ENCODE measurements around the gene USH2A.
"Not testable (repeated sequence)": the region's sequence is repeated elsewhere in the genome, so short reads cannot be mapped to it uniquely, and the experiment has no call there.

USH2A gene

GRCh38 chr1:216346526-216346925 is 76.7 kb downstream of the USH2A start:
- Histone ChIP-seq H4K20me1 (ENCODE audit: insufficient read depth, low read length, poor library complexity, severe bottlenecking) (no peaks in the 10 kb centered on the region), H2AFZ (ENCODE audit: low read length) (no peak overlapping the region), H3K79me2 (ENCODE audit: insufficient read depth, low read length) (no peaks in the 10 kb centered on the region), H3K4me3 (ENCODE audit: low read length, poor library complexity, severe bottlenecking) (no peak overlapping the region), H3K9me2 (replicated peaks; ENCODE audit: low read depth, low read length) (no peaks in the 10 kb centered on the region), H3K4me1 (ENCODE audit: insufficient read depth, low read length, poor library complexity, severe bottlenecking) (no peaks in the 10 kb centered on the region), H3F3A (ENCODE audit: low read depth) (no peaks in the 10 kb centered on the region), H3K27me3 (ENCODE audit: insufficient read depth, low read length, poor library complexity, severe bottlenecking) (no peaks in the 10 kb centered on the region), H3K9ac (ENCODE audit: low read depth, low read length, poor library complexity, severe bottlenecking) (no peak overlapping the region), H3K9me3 (ENCODE audit: insufficient read depth, low read depth, low read length) (peaks cover 1% of the 10 kb centered on the region; the same call in 1 of the 2 replicates), H3K36me3 (ENCODE audit: insufficient read depth, low read length) (no peaks in the 10 kb centered on the region), H3K4me2 (ENCODE audit: low read depth, low read length, poor library complexity, severe bottlenecking) (no peak overlapping the region)
- no peak for TF ChIP-seq EZH2phosphoT487 (IDR thresholded peaks at IDR 0.05; ENCODE audit: borderline replicate concordance)
- no peak for TF ChIP-seq CTCF (conservative IDR thresholded peaks at IDR 0.05; ENCODE audit: low read length)

GRCh38 chr1:216340542-216340941 is 82.7 kb downstream of the USH2A start:
- not testable (repeated sequence) for H3K9me2 ChIP-seq (replicated peaks; ENCODE audit: low read depth, low read length); H3K79me2 ChIP-seq (ENCODE audit: insufficient read depth, low read length); H3K4me2 ChIP-seq (ENCODE audit: low read depth, low read length, poor library complexity, severe bottlenecking); H4K20me1 ChIP-seq (ENCODE audit: insufficient read depth, low read length, poor library complexity, severe bottlenecking); H3K9ac ChIP-seq (ENCODE audit: low read depth, low read length, poor library complexity, severe bottlenecking); H2AFZ ChIP-seq (ENCODE audit: low read length); H3K4me3 ChIP-seq (ENCODE audit: low read length, poor library complexity, severe bottlenecking); H3K36me3 ChIP-seq (ENCODE audit: insufficient read depth, low read length); H3K4me1 ChIP-seq (ENCODE audit: insufficient read depth, low read length, poor library complexity, severe bottlenecking); H3F3A ChIP-seq (ENCODE audit: low read depth); H3K27me3 ChIP-seq (ENCODE audit: insufficient read depth, low read length, poor library complexity, severe bottlenecking); H3K9me3 ChIP-seq (ENCODE audit: insufficient read depth, low read depth, low read length)

- Histone ChIP-seq H3K79me2 (ENCODE audit: insufficient read depth, low read length) (no peaks in the 10 kb centered on the region), H2AFZ (ENCODE audit: low read length) (no peak overlapping the region), H3F3A (ENCODE audit: low read depth) (no peaks in the 10 kb centered on the region), H3K4me2 (ENCODE audit: low read depth, low read length, poor library complexity, severe bottlenecking) (no peak overlapping the region), H3K36me3 (ENCODE audit: insufficient read depth, low read length) (no peaks in the 10 kb centered on the region), H3K9me2 (replicated peaks; ENCODE audit: low read depth, low read length) (no peaks in the 10 kb centered on the region), H3K9me3 (ENCODE audit: insufficient read depth, low read depth, low read length) (no peaks in the 10 kb centered on the region), H3K4me1 (ENCODE audit: insufficient read depth, low read length, poor library complexity, severe bottlenecking) (no peaks in the 10 kb centered on the region), H3K9ac (ENCODE audit: low read depth, low read length, poor library complexity, severe bottlenecking) (no peak overlapping the region), H3K4me3 (ENCODE audit: low read length, poor library complexity, severe bottlenecking) (no peak overlapping the region), H4K20me1 (ENCODE audit: insufficient read depth, low read length, poor library complexity, severe bottlenecking) (no peaks in the 10 kb centered on the region), H3K27me3 (ENCODE audit: insufficient read depth, low read length, poor library complexity, severe bottlenecking) (no peaks in the 10 kb centered on the region)
- no peak for TF ChIP-seq CTCF (conservative IDR thresholded peaks at IDR 0.05; ENCODE audit: low read length)
- no peak for TF ChIP-seq EZH2phosphoT487 (IDR thresholded peaks at IDR 0.05; ENCODE audit: borderline replicate concordance)
These were observed 90.8 kb downstream of the USH2A start for GRCh38 chr1:216332462-216332861.

- H3K4me3 ChIP-seq (ENCODE audit: low read length, poor library complexity, severe bottlenecking) = no peak overlapping the region
- no peaks in the 10 kb centered on the region for H3K4me1 ChIP-seq (ENCODE audit: insufficient read depth, low read length, poor library complexity, severe bottlenecking)
- H2AFZ ChIP-seq (ENCODE audit: low read length) = no peak overlapping the region
- no peaks in the 10 kb centered on the region for H3F3A ChIP-seq (ENCODE audit: low read depth)
- no peaks in the 10 kb centered on the region for H3K9me2 ChIP-seq (replicated peaks; ENCODE audit: low read depth, low read length)
- H3K36me3 ChIP-seq (ENCODE audit: insufficient read depth, low read length) = no peaks in the 10 kb centered on the region
- H3K9me3 ChIP-seq (ENCODE audit: insufficient read depth, low read depth, low read length) = no peaks in the 10 kb centered on the region
- TF ChIP-seq EZH2phosphoT487 (IDR thresholded peaks at IDR 0.05; ENCODE audit: borderline replicate concordance) (no peak), CTCF (conservative IDR thresholded peaks at IDR 0.05; ENCODE audit: low read length) (no peak)
- no peak overlapping the region for H3K9ac ChIP-seq (ENCODE audit: low read depth, low read length, poor library complexity, severe bottlenecking)
- H4K20me1 ChIP-seq (ENCODE audit: insufficient read depth, low read length, poor library complexity, severe bottlenecking) = no peaks in the 10 kb centered on the region
- no peaks in the 10 kb centered on the region for H3K27me3 ChIP-seq (ENCODE audit: insufficient read depth, low read length, poor library complexity, severe bottlenecking)
- H3K4me2 ChIP-seq (ENCODE audit: low read depth, low read length, poor library complexity, severe bottlenecking) = no peak overlapping the region
- no peaks in the 10 kb centered on the region for H3K79me2 ChIP-seq (ENCODE audit: insufficient read depth, low read length)
These were observed 91.2 kb downstream of the USH2A start for GRCh38 chr1:216332003-216332402.
